NCI-H1436 treated with DMSO at 0.1 percent for 48 hours (cell line): Measurements from ENCODE around the gene DZANK1.
A peak's percentile ranks its signal among the peaks of the same experiment; 100 is the strongest.
"Not testable (repeated sequence)": the region's sequence is repeated elsewhere in the genome, so short reads cannot be mapped to it uniquely, and the experiment has no call there.

ENCODE experiments used
- DNase-seq: peaks from one replicate; lab custom pipeline; 2025; lab: John Stamatoyannopoulos, UW

Gene DZANK1

GRCh38 chr20:18466894-18467730 is at the start of gene DZANK1, which contains the start of gene POLR3F:
Gene DZANK1 (minus strand): TSS chr20:18467030. CDS start chr20:18465358, 1,672 bp downstream.
Gene POLR3F (plus strand): TSS chr20:18467390. CDS start chr20:18467507, 117 bp downstream.
- peak; percentile 84 for DNase-seq

DNA sequence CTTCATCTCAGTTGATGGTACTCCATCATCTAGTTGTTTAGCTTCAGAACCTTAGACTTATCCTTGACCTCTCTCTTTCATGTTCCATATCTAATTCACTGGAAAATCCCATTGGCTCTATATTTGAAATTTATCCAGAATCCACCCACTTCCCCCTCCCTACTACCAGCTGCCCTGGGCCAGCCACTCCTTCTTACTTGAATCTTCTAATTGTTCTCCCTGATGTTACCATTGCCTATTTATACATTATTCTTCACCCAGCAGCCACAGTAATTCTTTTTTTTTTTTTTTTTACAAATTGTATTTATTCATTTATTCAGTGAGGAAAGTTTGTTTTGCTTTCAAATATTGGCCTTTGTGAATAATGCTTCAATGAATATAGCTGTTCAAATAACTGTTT is 49.1 kb upstream of the DZANK1 start:
- DNase-seq, result no peak

DNA sequence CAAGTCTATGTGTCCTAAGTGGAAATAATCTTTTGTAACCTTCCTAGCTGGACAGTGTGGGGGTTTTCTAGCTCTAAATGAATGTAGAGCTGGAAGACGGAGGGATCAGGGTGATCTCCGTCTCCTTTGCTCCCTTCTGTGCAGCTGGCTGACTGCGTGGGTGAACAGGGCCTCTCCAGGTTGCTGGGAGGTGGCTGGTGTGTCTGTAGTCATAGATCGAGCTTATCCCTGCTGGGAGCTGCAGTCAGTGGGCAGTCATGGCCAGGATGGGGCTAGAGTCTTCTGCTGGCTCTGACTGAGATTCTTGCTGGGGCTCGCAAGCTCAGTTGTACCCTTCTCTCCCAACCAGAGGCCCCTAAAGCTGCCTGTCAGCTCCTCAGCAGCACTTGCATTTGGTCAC is 47.3 kb upstream of the DZANK1 start:
- DNase-seq, result no peak

- DNase-seq, result no peak
Measured at GRCh38 chr20:18513208-18513607, 46.4 kb upstream of the DZANK1 start.

DNA sequence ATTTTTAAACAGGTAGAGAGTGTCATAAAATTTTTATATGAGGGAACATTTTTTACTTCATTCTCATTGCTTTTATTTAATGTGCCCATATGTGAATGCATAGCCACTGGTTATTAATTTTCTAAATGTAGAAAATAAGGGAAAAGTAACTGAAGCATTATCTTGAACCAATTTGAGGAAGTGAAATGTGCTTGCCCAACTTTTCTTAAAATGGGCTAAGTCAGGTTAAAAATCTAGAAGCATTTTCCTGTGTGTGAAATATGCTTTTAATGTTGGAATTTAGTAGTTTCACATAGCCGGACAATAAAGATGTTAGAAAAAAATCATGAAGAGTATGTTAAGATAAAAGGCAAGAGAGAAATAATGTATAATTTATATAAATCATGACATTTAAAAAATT is 44.7 kb upstream of the DZANK1 start:
- no peak for DNase-seq

DNA sequence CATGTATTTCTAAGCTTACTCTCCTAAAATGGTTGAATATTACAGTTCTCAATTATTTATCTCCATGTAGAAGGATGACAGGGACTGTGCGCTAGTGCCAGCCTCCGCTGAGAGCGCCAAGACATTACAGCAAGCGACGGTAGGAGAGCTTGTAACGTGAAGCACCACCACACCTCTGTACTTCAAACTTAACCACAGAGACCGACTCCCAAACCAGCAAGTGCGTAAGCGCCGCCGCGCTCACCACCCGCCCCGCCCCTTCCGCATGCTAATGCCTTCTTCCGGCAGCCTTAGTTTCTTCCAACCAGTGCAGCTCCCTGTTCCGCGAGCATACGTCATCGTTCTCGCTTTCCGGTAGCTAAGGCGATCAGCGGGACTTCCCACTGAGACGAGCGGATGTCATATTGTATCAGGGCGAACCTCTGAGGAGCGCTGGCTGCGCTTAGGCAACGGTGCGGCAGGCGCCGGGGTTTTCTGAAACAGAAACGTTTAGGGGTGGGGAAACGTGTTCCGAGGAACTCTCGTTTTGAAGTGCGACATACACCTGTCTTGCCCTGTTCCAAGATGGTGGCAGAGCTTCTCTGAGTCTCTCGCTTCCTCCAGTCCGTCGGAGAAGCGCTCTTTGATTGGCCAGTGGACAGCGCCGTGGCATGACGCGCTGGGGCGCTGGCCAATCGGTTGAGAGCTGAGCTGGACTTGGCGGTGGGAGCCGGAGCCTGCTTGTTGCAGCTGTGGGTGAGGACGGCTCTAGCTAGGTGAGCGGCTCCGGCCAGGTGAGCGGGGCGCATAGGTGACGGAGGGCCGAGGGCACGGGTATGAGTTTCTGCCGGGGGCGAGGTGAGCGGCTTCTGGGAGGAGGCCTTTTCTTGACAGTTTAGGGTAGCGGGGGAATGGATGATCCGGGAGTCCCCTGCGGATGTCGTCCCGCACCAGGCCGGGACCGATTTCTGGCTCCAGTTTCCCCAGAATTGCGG is 40.7 kb upstream of the DZANK1 start, which contains the start of gene SEC23B:
Gene SEC23B, plus strand, starts transcription at position 723 of the 974 bp plus-strand sequence. CDS start 2,896 bp downstream, outside the sequence.
- peak; percentile 92 for DNase-seq

DNA sequence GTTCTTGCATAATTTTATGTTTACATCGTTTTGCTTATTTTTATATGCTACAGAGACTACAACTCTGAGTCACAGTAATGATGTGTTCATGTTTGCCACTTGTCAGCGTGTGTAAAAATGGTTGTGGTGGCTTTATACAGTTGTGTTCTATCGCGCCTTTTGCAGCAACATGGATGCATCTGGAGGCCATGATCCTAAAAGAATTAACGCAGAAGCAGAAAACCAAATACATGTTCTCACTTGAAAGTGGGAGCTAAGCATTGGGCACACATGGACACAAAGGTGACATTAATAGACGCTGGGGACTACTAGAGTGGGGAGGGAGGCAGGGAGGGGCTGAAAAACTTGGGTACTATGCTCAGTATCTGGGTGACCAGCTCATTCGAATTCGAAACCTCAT is 39.9 kb upstream of the DZANK1 start:
- DNase-seq, result no peak

- no peak for DNase-seq
Measured at GRCh38 chr20:18504479-18505060, 37.7 kb upstream of the DZANK1 start.

GRCh38 chr20:18501672-18502071 is 34.8 kb upstream of the DZANK1 start:
- not testable (repeated sequence) for DNase-seq

DNA sequence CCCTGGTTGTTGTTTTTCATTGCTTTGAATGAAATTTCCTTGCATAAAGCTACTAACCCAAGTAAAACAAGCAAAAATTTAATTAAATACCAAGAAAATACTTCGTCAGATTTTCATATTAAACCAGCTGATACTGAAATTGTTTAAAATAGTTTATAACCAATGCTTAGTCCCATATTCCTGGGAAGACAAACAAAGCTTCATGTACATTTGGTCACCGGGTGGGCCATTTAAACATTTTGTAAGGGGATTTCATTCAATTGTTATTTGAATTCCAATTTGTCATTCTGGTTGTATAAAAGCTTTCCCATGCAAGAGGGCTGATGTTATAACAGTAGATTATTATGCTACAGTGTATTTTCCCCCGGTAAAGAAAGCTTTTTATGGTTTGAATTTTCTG is 30.8 kb upstream of the DZANK1 start:
- DNase-seq, result no peak

DNA sequence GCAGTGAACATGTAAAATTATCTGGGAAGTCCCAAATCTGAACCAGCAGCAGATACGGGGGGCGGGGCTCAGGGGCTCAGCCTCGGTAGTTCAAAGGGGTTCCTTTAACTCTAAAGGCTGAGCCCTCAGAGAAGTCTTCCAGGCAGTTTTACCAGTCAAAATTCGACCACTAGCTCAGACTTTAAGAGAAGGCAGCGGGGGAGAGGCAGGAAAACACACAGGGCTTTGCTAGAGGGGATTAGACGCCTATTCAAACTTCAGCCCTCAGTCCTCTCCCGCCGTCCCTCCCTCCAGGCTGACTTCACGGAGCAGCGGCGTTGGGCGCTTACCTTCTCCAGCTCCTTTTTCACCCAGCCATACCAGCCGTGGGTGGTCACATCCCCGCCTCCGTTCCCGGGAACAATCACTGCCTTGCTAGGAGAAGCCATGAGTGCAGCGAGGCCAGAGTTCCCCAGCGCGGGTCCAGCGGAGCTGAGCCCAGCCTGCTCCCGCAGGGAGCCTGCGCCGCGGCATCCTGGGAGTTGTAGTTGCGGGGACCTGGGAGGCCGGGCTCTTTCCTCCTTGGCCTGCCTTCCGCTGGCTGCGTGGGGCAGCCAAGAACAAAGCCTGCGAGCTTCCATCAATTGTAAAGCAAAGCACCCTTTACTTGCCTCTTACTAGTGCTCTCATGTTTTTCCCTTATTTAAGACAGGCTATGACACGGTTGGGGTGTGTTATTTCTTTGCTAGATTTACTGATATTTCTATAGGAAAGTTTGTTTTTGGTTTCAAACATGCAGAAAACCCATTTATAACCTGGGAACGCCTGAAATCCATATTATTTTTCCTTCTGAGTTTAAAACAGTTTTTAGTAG is 30.1 kb upstream of the DZANK1 start, which contains the start of gene RBBP9:
Gene RBBP9, minus strand, starts transcription at position 486 of the 853 bp plus-strand sequence. Its CDS starts 58 bp downstream, at position 428.
- DNase-seq, result peak; percentile 32

- no peak for DNase-seq
Measured at GRCh38 chr20:18496042-18496441, 29.2 kb upstream of the DZANK1 start.

GRCh38 chr20:18488301-18488700 is 21.5 kb upstream of the DZANK1 start:
- DNase-seq, result no peak

DNA sequence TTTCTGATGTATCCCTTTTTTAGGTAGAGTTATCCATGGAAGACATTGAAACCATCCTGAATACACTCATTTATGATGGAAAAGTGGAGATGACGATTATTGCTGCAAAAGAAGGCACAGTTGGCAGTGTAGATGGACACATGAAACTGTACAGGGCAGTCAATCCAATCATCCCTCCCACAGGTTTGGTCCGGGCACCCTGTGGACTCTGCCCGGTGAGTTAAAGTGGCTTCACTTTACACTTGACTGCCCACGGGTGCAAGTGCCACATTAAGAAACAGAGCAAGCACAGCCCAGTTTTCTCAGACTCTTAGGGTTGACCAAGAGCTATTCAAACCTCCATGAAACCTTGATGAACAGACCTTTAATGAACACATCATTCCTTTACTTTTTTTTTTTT is 14.8 kb upstream of the DZANK1 start:
- no peak for DNase-seq

- DNase-seq, result no peak
Measured at GRCh38 chr20:18477821-18478220, 11.0 kb upstream of the DZANK1 start.

GRCh38 chr20:18477218-18477617 is 10.4 kb upstream of the DZANK1 start:
- no peak for DNase-seq

- no peak for DNase-seq
Measured at GRCh38 chr20:18466574-18466893, 296 bp downstream of the DZANK1 start.

DNA sequence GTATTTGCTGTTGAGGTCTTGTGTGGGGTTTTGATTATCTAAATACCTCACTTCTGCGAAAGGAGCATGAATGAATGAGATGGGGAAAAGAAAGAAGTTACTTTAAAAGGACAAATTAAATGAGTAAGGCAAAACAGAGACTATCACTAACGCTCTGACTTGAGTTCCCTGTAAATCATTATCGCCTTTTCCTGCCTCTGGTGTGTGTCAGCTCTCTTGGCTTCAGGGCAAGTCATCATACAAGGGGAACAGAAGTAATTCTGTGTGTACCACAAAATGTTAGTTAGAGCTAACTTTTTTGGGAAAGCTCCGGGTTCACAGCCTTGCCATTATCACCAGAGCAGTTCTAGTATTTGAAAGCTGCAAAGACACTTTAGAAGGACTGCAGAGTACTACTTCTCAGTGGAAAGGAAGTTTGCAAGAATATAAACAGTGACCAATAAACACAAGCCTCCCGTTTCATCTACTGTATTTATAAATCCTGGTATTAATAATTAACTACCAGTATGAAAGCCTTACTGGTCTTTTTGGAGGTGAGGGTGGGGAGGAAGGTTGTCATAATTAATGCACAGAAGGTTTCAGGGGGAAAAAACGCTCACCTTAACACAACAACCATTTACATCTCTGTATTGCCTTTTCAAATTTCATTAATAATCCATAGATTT is 1.2 kb downstream of the DZANK1 start:
- DNase-seq, result no peak

DNA sequence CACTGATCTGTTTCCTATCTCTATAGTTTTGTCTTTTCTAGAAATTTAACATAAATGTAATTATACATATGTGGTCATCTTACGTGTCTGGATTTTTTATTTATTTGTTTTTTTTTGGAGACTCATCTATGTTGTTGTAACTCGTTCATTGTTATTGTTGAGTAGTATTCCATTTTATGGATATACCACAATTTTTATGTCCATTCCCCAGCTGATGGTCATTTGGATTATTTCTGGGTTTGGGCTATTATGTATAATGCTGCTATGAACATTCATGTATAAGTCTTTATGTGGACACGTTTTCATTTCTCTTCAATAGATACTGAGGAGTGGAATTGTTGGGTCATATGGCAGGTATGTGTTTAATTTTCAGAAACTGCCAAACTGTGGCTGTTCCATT is 10.2 kb downstream of the DZANK1 start:
- no peak for DNase-seq

GRCh38 chr20:18443886-18444285 is 22.9 kb downstream of the DZANK1 start:
- DNase-seq, result no peak

DNA sequence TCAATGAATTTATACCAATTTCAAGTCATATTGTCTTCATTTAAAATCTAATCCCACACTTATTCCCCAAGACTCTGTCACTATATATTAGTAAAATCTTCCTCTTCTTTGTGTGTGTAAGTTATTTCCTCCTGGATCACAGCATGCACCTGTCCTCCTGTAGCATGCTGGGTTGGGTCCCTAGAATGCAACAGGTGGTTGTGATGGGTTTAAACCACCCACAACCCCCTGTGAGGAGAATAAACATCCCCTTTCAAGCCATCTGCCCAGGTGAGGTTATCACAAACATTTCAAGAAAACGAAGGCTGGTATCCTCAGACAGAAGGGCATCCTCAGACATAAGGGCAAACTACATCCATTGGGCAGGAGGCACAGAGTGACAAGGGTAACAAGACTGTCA is 26.4 kb downstream of the DZANK1 start:
- DNase-seq, result no peak
